Keratinocyte (primary cell): ENCODE measurements around the gene CCDC15. TPM values are rescaled to one million over a fixed set of nuclear protein-coding genes. Genes with fewer than 3 reads are reported as not detected.

ENCODE experiments used
- DNase-seq: peaks from one replicate; pipeline ENCODE4 v3.0.0-alpha.2; 2011; ENCODE audit warnings: low read depth, missing footprints, low spot score
- FAIRE-seq: peaks from 2 replicates; lab custom pipeline; 2011; peaks lifted over from hg19 to GRCh38; lab: Jason Lieb, UNC
- H2AFZ ChIP-seq: 2 replicates; pipeline ENCODE4 v1.6.0; 2012; ENCODE audit warnings: low read length, control low read depth, inconsistent platforms; ENCODE audit not compliant: control insufficient read depth
- H3K27ac ChIP-seq: 2 replicates; pipeline ENCODE4 v1.5.1; 2011; ENCODE audit warnings: low read length; ENCODE audit not compliant: control insufficient read depth, insufficient read depth
- H3K27me3 ChIP-seq: 3 replicates; pipeline ENCODE4 v1.6.0; 2011; ENCODE audit warnings: low read length; ENCODE audit not compliant: control insufficient read depth, insufficient read depth; ENCODE audit errors: extremely low read depth
- H3K36me3 ChIP-seq, 2 experiments: 2 replicates in 1 of 2; 3 replicates in 1 of 2; pipeline ENCODE4 v1.5.1; 2011; ENCODE audit warnings: low read length in 2 of 2, mild to moderate bottlenecking in 1 of 2; ENCODE audit not compliant: control insufficient read depth in 2 of 2, insufficient read depth in 2 of 2; ENCODE audit errors: extremely low read depth in 1 of 2
- H3K4me1 ChIP-seq: 3 replicates; pipeline ENCODE4 v1.5.1; 2011; ENCODE audit warnings: low read length; ENCODE audit not compliant: control insufficient read depth, insufficient read depth; ENCODE audit errors: extremely low read depth
- H3K4me2 ChIP-seq: 3 replicates; pipeline ENCODE4 v1.6.0; 2011; ENCODE audit warnings: low read depth, low read length; ENCODE audit not compliant: control insufficient read depth, insufficient read depth; ENCODE audit errors: extremely low read depth
- H3K4me3 ChIP-seq, 3 experiments: fragments of 200-600 bp in 1 of 3; sonication (generic) in 1 of 3; 2 replicates in 2 of 3; 3 replicates in 1 of 3; pipeline ENCODE4 v1.5.1; 2011 to 2016; ENCODE audit warnings: low read length in 3 of 3, mild to moderate bottlenecking in 3 of 3, control low read depth in 2 of 3, inconsistent platforms in 1 of 3, low read depth in 1 of 3, mixed read lengths in 1 of 3, mixed run types in 1 of 3, moderate library complexity in 1 of 3; ENCODE audit not compliant: control insufficient read depth in 2 of 3, insufficient read depth in 2 of 3; ENCODE audit errors: extremely low read depth in 1 of 3
- H3K79me2 ChIP-seq: 2 replicates; pipeline ENCODE4 v1.6.0; 2012; ENCODE audit warnings: low read length; ENCODE audit not compliant: control insufficient read depth, insufficient read depth
- H3K9ac ChIP-seq: 3 replicates; pipeline ENCODE4 v1.6.0; 2011; ENCODE audit warnings: low read length; ENCODE audit not compliant: control insufficient read depth, insufficient read depth; ENCODE audit errors: extremely low read depth
- H3K9me1 ChIP-seq: 3 replicates; pipeline ENCODE4 v1.6.0; 2011; ENCODE audit warnings: low read length; ENCODE audit not compliant: control insufficient read depth, insufficient read depth; ENCODE audit errors: extremely low read depth
- H3K9me3 ChIP-seq: 2 replicates; pipeline ENCODE4 v1.5.1; 2012; ENCODE audit warnings: low read depth, low read length; ENCODE audit not compliant: control insufficient read depth
- H4K20me1 ChIP-seq: 3 replicates; pipeline ENCODE4 v1.6.0; 2011; ENCODE audit warnings: low read length; ENCODE audit not compliant: control insufficient read depth, insufficient read depth; ENCODE audit errors: extremely low read depth
- CTCF ChIP-seq, 3 experiments: IDR thresholded peaks in 1 of 3; conservative IDR thresholded peaks in 1 of 3; optimal IDR thresholded peaks in 1 of 3; 2 replicates in 2 of 3; 3 replicates in 1 of 3; pipeline versions ENCODE3 to v1.5.1; 2011; ENCODE audit warnings: low read length in 3 of 3, mild to moderate bottlenecking in 3 of 3, moderate library complexity in 2 of 3, control low read depth in 1 of 3, inconsistent platforms in 1 of 3; ENCODE audit not compliant: insufficient read depth in 2 of 3; ENCODE audit errors: extremely low read depth in 1 of 3
- EZH2 ChIP-seq: IDR thresholded peaks from one replicate; pipeline ENCODE4 v1.6.1; 2012; ENCODE audit warnings: inconsistent platforms, mild to moderate bottlenecking, low read length, moderate library complexity
- dilution Hi-C: fragments of 300-500 bp; cut with MboI; formaldehyde crosslinking; loops from one replicate; pipeline ENCODE4 v1.7.0; 2020; ENCODE audit warnings: low sequenced_read_pairs; ENCODE audit not compliant: extremely low pct_ligation_motif_present
- polyA plus RNA-seq, 5 experiments: library from polyadenylated mRNA; depleted of rRNA in 3 of 5; stranded (reverse) in 3 of 5; stranded (forward) in 1 of 5; unstranded in 1 of 5; fragments of >200 nt; gene quantifications; 1 replicate in 1 of 5; 2 replicates in 3 of 5; 3 replicates in 1 of 5; pipeline versions ENCODE4 v1.2.1 to v1.2.3, GENCODE V29; 2011 to 2012; ENCODE audit warnings: missing spikeins in 2 of 5, low read depth in 1 of 5, low replicate concordance in 1 of 5

The CCDC15 gene
- polyA plus RNA-seq, 1 donor (not counting 4 experiments of a cell fraction or from before 2014, with no cell fraction given) = 2.0 TPM

GRCh38 chr11:124945826-124946225, 8.2 kb upstream of the CCDC15 start:
- dilution Hi-C loops = no loop called here
- FAIRE-seq = no peak

DNA sequence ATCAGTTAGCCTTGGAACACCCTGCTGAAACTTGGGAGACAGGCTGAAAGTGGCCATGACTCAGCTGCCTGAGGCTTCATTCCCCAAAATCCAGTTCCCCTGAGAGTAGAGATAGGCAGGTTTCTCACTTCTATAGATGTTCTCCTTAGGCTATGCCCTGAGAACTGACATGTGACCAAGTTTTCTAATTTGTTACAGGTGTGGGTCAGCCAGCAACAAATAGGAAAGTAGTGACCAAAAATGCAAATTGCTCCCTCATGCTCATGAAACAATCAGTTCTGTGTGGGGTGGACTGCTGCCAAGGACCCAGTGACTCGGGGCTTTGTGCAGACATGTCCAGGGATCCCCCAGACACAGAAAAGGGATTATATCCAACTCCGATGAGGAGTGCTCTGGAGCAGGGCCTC, 7.3 kb upstream of the CCDC15 start:
- dilution Hi-C loops = no loop called here
- Histone ChIP-seq H3K27me3 (no peaks in the 10 kb centered on the region), H3K4me2 (peak overlapping the region; percentile 55), H3K9me1 (no peaks in the 10 kb centered on the region), H3K9ac (no peak overlapping the region), H3K79me2 (no peaks in the 10 kb centered on the region), H3K36me3 (no peaks in the 10 kb centered on the region), H3K9me3 (no peaks in the 10 kb centered on the region), H4K20me1 (no peaks in the 10 kb centered on the region), H3K4me3 (no peak overlapping the region), H3K27ac (peak overlapping the region; percentile 13), H2AFZ (peak overlapping the region; percentile 9), H3K4me1 (peaks cover 10% of the 10 kb centered on the region)
- FAIRE-seq (peak; percentile 69), DNase-seq (no peak)
- TF ChIP-seq EZH2 = no peak
- no peak for TF ChIP-seq CTCF (optimal IDR thresholded peaks at IDR 0.05 in 1 of 3, IDR thresholded peaks at IDR 0.05 in 1 of 3, conservative IDR thresholded peaks at IDR 0.05 in 1 of 3; ENCODE audit: extremely low read depth in 1 of 3, insufficient read depth in 2 of 3, low read length in 3 of 3)

More at GRCh38 chr11:124945826-124946225, 8.2 kb upstream of the CCDC15 start:
- no peak overlapping the region for H3K4me2 ChIP-seq
- H4K20me1 ChIP-seq = no peaks in the 10 kb centered on the region
- H3K27me3 ChIP-seq = no peaks in the 10 kb centered on the region
- no peaks in the 10 kb centered on the region for H3K9me3 ChIP-seq
- no peaks in the 10 kb centered on the region for H3K79me2 ChIP-seq
- TF ChIP-seq EZH2 = no peak
- no peak for TF ChIP-seq CTCF (optimal IDR thresholded peaks at IDR 0.05 in 1 of 3, IDR thresholded peaks at IDR 0.05 in 1 of 3, conservative IDR thresholded peaks at IDR 0.05 in 1 of 3; ENCODE audit: extremely low read depth in 1 of 3, insufficient read depth in 2 of 3, low read length in 3 of 3)
- H3K27ac ChIP-seq = no peak overlapping the region
- no peak overlapping the region for H2AFZ ChIP-seq
- no peak for DNase-seq
- no peak overlapping the region for H3K4me3 ChIP-seq
- peaks cover 10% of the 10 kb centered on the region for H3K4me1 ChIP-seq
- H3K36me3 ChIP-seq = no peaks in the 10 kb centered on the region
- no peak overlapping the region for H3K9ac ChIP-seq
- H3K9me1 ChIP-seq = no peaks in the 10 kb centered on the region
